GM12873 (cell line): Measurements from ENCODE around the gene ECI2.

Source experiments
- CTCF ChIP-seq: IDR thresholded peaks from 2 replicates; pipeline ENCODE4 v1.5.1; 2012; ENCODE audit warnings: low read depth, mild to moderate bottlenecking, moderate library complexity, low read length, control low read depth; ENCODE audit not compliant: insufficient read depth; ENCODE audit errors: missing control alignments

Gene ECI2

GRCh38 chr6:4163408-4164116 lies 28.2 kb upstream of the ECI2 start:
- no peak for TF ChIP-seq CTCF

- no peak for TF ChIP-seq CTCF
These were observed 27.0 kb upstream of the ECI2 start for GRCh38 chr6:4162370-4162769.

- TF ChIP-seq CTCF: no peak
These were observed 24.1 kb upstream of the ECI2 start for GRCh38 chr6:4159491-4159890.

GRCh38 chr6:4157506-4157905 lies 22.1 kb upstream of the ECI2 start:
- TF ChIP-seq CTCF: no peak

GRCh38 chr6:4155848-4156466 lies 20.6 kb upstream of the ECI2 start:
- TF ChIP-seq CTCF: peak; percentile 82

- no peak for TF ChIP-seq CTCF
These were observed 18.2 kb upstream of the ECI2 start for GRCh38 chr6:4153514-4153985.

DNA sequence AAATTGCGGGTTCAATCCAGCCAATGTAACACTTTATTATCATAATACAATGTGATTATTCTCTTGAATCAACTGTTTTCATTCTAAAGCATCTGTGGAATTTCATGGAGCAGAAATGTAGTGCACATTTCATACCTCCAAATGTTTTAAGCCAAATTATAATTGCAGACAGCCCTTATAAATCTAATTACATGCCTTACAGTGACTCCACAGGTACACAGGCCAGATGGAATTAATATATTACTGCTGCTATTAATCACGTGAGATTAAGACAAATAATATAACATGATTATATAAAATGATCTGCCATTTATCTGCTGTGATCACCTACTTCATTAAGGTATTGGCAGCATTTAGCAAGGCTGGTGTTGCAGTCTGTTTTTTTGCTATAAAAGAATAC lies 9.7 kb upstream of the ECI2 start:
- TF ChIP-seq CTCF: no peak
